ENCODE results near the gene CST3.
A peak's percentile ranks its signal among the peaks of the same experiment; 100 is the strongest.

Gene CST3

GRCh38 chr20:23607497-23608245 is 30.1 kb downstream of the CST3 start:
- DNase-seq, result peak in 1 of 10 donors; percentile 62
- intact Hi-C loops (cut with DNase I), result no loop called here

- DNase-seq, result peak; percentile 50 to 96 (median 81)
- intact Hi-C loops (cut with DNase I), result loop anchor here (1.0 kb wide), 1 partner anchor 165 kb away; no protein-coding TSS in a partner anchor
Observed at GRCh38 chr20:23606652-23607049, 31.1 kb downstream of the CST3 start.

- peak in 1 of 10 donors; percentile 66 for DNase-seq
- intact Hi-C loops (cut with DNase I), result loop anchor here (1.0 kb wide), 1 partner anchor 165 kb away; no protein-coding TSS in a partner anchor
Observed at GRCh38 chr20:23605867-23606651, 31.7 kb downstream of the CST3 start, which contains the start of gene CST9. TSS of gene CST9 (minus strand) at chr20:23605917. CDS start at chr20:23605864, 53 bp downstream.

- no peak for DNase-seq
- intact Hi-C loops (cut with DNase I), result no loop called here
Observed at GRCh38 chr20:23604306-23604705, 33.4 kb downstream of the CST3 start.

GRCh38 chr20:23603321-23603720 is 34.4 kb downstream of the CST3 start:
- intact Hi-C loops (cut with DNase I), result no loop called here
- no peak for DNase-seq

GRCh38 chr20:23602699-23603098 is 35.1 kb downstream of the CST3 start:
- intact Hi-C loops (cut with DNase I), result no loop called here
- DNase-seq, result peak in 1 of 10 donors; percentile 51

- no peak for DNase-seq
- intact Hi-C loops (cut with DNase I), result no loop called here
Observed at GRCh38 chr20:23602241-23602640, 35.5 kb downstream of the CST3 start.

- DNase-seq, result no peak
- intact Hi-C loops (cut with DNase I), result no loop called here
Observed at GRCh38 chr20:23601715-23602114, 36.0 kb downstream of the CST3 start.

GRCh38 chr20:23598481-23598880 is 39.3 kb downstream of the CST3 start:
- no peak for DNase-seq
- intact Hi-C loops (cut with DNase I), result no loop called here

GRCh38 chr20:23596579-23597250 is 41.0 kb downstream of the CST3 start:
- intact Hi-C loops (cut with DNase I), result no loop called here
- DNase-seq, result no peak

- DNase-seq, result no peak
- intact Hi-C loops (cut with DNase I), result no loop called here
Observed at GRCh38 chr20:23595941-23596340, 41.8 kb downstream of the CST3 start.

- no peak for DNase-seq
- intact Hi-C loops (cut with DNase I), result no loop called here
Observed at GRCh38 chr20:23588434-23589403, 49.0 kb downstream of the CST3 start.

- intact Hi-C loops (cut with DNase I), result no loop called here
- peak in 2 of 10 donors; percentile 51 to 77 for DNase-seq
Observed at GRCh38 chr20:23587631-23588030, 50.1 kb downstream of the CST3 start.

- DNase-seq, result peak in 2 of 10 donors; percentile 51 to 67
- intact Hi-C loops (cut with DNase I), result no loop called here
Observed at GRCh38 chr20:23586735-23587525, 50.8 kb downstream of the CST3 start.

- DNase-seq, result peak in 1 of 10 donors; percentile 35
- intact Hi-C loops (cut with DNase I), result no loop called here
Observed at GRCh38 chr20:23585808-23586734, 51.7 kb downstream of the CST3 start.

GRCh38 chr20:23585449-23585807 is 52.3 kb downstream of the CST3 start:
- DNase-seq, result peak in 2 of 10 donors; percentile 54 to 59
- intact Hi-C loops (cut with DNase I), result no loop called here

GRCh38 chr20:23584434-23585199 is 53.1 kb downstream of the CST3 start:
- intact Hi-C loops (cut with DNase I), result no loop called here
- DNase-seq, result peak in 1 of 10 donors; percentile 43
